SK-N-DZ (cell line): ENCODE measurements around the gene OR51D1. TPM values are rescaled to one million over a fixed set of nuclear protein-coding genes. Genes with fewer than 3 reads are reported as not detected.

ENCODE experiments used
- DNase-seq: peaks from one replicate; pipeline ENCODE4 v3.0.0-alpha.2; 2015; ENCODE audit warnings: low spot score
- polyA plus RNA-seq, 2 experiments: library from polyadenylated mRNA; depleted of rRNA; stranded (reverse); fragments of >200 nt; gene quantifications; 2 replicates each; pipeline ENCODE4 v1.2.3, GENCODE V29; 2014

OR51D1 gene, protein sequence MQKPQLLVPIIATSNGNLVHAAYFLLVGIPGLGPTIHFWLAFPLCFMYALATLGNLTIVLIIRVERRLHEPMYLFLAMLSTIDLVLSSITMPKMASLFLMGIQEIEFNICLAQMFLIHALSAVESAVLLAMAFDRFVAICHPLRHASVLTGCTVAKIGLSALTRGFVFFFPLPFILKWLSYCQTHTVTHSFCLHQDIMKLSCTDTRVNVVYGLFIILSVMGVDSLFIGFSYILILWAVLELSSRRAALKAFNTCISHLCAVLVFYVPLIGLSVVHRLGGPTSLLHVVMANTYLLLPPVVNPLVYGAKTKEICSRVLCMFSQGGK
- polyA plus RNA-seq (2014; cell fraction: cytosol; rRNA removed), result not detected in 2 replicates
- not detected in 2 replicates for polyA plus RNA-seq (2014; cell fraction: nucleus; rRNA removed)

DNA sequence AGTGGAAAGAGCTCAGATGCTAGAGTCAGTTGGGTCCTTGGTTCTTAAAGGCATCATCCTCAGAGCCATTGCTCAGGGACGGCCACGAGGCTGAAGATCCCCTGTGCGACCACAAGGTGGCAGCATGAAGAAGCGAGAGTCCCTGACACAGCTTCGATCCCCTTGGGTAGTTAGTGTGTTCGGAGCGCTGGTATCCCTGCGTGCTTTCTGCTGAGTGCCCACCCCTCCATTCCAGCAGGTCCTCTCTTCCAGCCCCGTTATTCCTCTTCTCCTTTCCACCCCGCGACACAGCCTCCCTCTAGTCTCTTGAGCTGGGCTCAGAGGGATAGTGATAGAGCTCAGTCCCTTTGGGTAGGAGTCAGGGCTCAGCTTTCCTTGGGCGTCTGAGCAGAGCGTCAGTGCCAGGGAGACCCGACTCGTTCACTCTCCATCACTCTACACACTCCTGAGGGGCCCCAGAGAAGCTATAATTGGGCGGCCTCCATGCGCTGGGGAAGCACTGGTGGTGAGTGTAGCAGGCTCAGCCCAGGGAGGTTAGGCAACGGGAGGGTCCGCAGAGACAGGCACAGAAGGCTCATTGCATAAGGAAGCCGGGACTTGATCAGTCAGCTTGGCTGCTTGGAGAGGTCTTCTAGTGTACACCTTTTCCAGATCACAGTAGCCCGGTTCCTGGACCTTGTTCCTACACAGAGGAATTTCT is at the start of gene OR51D1:
Gene OR51D1 (plus strand): TSS at position 516 of the 700 bp plus-strand sequence. CDS start 2,314 bp downstream, outside the sequence.
- DNase-seq, result peak; percentile 63

DNA sequence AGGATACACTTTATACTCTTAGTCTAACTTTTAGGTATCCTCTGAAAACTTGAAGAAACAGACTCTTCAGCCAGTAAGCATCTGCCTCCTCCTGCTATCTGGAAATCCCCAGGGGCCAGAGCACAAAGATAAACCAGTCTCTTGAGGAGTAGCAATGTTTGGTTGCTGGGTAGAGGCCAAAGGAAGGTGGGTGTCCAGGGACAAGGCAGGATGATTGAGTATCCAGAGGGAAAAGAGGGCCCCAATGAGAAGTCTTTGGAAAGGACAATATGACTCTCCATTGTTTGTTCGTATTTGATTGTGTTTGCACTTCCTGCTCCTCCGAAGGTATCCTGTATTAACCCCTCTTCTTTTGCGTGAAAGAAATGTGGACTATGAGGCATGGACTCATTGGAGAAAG is 48.3 kb upstream of the OR51D1 start:
- no peak for DNase-seq

DNA sequence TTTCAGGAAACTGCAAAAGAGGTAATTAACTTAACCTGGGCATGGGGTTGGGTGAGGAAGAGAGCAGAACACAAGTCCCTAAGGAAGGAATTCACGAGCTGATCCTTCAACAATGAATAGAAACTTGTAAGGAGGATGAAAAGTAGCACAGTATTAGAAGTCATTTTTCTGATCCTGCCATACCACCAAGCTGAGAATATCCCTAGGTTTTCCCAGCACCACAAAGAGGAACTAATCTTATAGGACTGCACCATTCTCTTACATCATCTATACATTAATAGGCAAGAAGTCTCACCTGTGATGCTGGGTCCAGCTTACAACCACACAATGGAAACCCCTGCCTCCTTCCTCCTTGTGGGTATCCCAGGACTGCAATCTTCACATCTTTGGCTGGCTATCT is 43.5 kb upstream of the OR51D1 start, which contains the start of gene OR52I1:
Gene OR52I1 (plus strand): TSS at position 301 of the 400 bp plus-strand sequence. CDS start 0 bp downstream, at position 301.
- DNase-seq, result no peak

DNA sequence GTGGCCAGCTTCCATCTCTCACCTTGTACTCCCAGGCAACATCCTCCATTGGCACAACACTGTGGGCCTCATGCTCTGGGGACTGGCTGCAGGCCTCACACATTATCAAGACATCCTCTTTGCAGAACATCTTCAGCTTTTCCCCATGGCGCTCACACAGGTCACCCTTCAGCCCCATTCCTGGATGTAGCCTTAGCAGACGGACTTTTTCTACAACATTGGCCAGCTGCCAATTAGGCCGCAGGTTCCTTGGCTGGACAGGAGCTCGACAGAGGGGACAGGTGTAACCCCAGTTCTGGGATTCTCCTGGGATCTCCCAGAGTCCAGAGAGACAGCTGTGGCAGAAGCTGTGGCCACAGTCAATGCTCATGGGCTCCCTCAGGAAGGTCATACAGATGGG is 32.2 kb upstream of the OR51D1 start:
- no peak for DNase-seq

DNA sequence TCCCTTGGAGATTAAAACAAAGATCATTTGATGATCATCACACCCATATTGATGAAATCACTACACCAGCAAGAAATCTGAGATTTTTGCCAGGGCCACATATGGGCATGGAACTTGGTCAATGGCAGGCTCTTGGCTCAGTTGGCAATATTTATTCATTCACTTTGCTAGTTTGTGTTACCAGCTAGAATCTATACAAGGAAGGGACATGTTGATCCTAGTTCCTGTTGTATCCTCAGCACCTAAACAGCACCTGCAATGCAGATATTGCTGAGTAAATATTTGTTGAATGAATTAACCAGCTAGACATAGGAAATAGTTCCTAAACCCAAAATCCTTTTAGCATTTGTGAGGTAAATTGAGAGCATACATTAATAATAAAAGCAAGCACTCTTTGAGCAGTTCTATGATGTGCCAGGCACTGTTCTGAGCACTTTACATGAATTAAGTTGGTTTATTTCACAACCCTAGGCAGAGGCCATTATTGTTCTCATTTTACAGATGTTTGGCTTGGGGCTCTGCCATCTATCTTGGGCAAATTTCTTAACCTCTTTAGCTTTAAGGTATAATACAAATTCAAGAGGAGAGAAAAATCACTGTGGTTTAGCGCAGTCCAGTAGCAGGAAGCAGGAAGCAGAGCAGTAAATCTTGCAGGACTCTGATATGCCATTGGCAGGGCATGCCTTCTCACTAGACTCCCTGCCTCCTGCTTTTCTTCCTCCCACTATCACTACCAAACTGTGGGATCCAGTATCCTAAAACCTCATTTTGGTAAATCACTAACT is 30.9 kb upstream of the OR51D1 start:
- DNase-seq, result no peak

- no peak for DNase-seq
Observed at GRCh38 chr11:4607096-4607495, 30.2 kb upstream of the OR51D1 start.

GRCh38 chr11:4607781-4608666 is 29.3 kb upstream of the OR51D1 start, which contains the start of gene TRIM68:
TRIM68 (minus strand) TSS chr11:4608231; CDS start chr11:4605504, 2,727 bp downstream.
- DNase-seq, result peak; percentile 95

DNA sequence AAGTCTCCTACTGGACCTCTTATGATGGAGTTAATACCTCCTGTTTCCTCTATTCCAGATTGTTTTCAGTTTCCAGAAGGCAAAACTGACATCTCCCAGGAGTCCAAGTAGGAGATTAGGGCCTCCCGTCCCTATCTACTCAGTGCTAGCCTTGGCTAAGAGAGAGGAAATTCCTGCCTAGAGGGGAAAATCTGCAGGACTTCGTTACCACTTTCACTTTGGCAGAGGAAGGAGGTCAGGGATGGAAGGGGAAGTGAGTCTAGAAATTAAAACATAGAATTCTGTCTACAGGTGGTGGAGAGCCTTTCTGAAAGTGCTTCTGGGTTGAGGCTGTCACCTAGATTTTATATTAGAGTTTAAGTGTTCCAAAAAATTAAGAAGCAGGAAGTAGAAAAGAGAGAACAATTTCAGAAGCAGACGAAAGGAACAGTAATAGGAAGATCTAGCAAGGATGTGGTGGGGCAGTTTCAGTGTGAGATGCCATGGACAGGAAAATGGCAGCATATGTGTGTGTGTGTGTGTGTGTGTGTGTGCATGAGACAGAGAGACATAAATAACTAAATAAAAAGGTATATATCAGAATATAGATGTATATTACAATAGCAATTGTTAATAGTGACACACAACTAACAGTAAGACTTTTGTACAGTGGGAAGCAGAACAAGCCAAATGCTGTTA is 26.9 kb upstream of the OR51D1 start:
- no peak for DNase-seq

DNA sequence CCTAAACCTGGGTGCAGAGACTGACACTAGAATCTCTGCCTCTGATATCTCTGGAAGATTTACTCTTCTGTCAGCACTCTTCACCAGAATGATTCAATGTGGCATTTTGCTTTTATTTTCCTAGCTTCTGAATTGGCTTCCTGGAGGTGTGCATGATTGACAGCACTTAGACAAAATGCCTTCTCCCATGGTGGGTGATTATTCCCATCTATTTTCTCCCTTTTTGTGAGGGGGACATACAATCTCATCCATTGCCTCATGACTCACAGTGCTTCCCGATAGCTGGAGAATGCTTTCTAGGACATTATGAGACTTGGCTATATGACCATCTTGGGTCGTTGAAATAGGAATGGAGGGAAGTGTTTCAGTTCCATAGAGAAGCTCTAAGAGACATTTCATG is 25.3 kb upstream of the OR51D1 start:
- no peak for DNase-seq

GRCh38 chr11:4615856-4616444 is 21.3 kb upstream of the OR51D1 start:
- no peak for DNase-seq

GRCh38 chr11:4619514-4619913 is 17.8 kb upstream of the OR51D1 start:
- DNase-seq, result no peak

- DNase-seq, result peak; percentile 66
Observed at GRCh38 chr11:4626207-4627099, 10.8 kb upstream of the OR51D1 start.

DNA sequence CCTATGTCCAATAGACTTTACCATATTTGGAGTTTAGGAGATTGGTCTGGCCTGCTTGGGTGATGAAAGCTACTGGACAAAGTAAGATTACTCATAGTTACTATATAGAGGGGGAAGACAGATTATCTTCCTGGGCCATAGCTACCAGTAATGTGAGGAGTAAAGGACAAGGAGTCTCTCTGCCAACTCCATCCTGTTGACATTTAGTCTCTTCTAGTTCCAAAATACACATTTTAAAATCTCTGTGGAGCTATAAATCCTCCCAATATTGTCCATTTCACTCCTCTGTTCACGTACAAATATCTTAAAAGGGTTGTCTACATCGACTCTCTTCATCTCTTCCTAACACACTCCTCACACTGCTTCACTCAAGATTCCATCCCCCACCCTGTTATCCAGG is 1.1 kb upstream of the OR51D1 start:
- no peak for DNase-seq

DNA sequence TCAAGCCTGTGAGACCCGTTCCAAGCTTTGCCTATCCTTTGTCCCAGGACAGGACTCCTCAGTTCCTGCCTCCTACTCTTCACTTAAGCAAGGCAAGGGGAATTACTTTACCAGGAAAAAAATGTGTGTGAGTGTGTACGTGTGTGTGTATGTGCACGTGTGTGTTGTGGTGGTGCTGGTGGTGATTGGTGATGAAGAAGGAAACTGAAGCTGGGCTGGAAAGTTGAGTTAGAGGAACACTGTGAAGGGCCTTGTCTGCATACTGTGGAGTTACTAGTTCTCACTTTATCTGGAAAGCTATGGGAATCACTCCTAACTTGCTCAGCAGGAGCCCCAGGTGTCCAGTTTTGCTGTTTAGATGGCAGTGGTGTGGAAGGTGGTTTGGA is 378 bp downstream of the OR51D1 start:
- DNase-seq, result no peak

- DNase-seq, result no peak
Observed at GRCh38 chr11:4639931-4640330, 2.7 kb downstream of the OR51D1 start.

DNA sequence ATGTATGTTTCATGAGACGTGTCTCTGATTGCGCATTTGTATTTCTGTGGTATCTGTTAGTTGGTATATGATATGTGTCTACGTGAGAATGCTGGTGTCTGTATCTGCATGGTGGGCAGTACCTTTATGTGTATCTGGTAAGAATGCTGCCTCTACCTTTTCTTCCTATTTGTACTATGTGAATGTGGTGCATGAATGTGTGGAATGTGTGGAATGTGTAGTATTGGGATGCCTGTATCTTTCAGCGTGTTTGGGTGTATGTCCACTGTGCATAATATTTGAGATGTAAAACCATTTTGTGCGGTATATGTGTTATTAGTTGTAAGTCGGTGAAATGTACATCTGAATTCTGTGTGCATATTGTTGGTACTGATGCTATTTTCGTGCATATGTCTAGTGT is 4.2 kb downstream of the OR51D1 start:
- DNase-seq, result no peak

DNA sequence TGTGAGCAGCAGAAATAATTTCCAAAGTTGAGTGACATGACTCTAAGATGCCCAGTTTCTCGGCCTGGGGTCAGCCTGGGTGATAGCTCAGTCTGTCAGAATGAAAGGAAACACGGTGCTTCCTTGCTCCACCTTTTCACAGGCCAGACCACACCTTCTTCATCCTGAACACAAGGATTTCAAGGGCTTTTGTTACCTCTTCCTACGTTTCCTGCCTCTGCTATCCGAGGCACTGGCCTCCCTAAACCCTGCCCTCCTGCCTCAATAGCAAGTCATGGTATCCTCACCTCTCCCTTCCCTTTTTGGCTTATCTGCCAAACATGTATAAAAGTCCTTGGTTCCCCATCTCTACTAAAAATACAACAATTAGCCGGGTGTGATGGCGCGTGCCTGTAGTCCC is 4.8 kb downstream of the OR51D1 start:
- no peak for DNase-seq

- DNase-seq, result no peak
Observed at GRCh38 chr11:4643076-4643475, 5.8 kb downstream of the OR51D1 start.

DNA sequence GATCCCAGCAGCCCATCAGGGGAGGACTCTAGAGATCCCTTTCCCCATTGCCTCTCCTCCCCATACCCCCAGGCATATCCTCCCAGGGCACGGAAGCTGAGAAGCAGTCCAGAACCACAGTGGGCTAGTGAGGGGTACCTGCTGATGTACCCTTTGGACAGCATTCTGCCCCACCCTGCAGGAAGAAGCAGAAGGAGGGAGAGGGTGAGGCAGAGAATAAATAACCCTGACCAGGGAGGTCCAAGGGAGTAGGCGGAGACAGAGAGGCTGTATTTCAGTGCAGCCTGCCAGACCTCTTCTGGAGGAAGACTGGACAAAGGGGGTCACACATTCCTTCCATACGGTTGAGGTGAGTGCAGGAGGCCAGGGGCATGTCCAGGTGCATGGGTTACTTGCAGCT is 6.4 kb downstream of the OR51D1 start, which contains the start of gene OR51E1:
Gene OR51E1 (plus strand): TSS at position 301 of the 400 bp plus-strand sequence. CDS start 8,545 bp downstream, outside the sequence.
- DNase-seq, result no peak
